ENCODE data around the gene BCAT1.
A peak's percentile ranks its signal among the peaks of the same experiment; 100 is the strongest.

The BCAT1 gene
- 0.13 to 129 (median 14.3) reads per million in 9 experiments for total RNA-seq

- H3K4me3 Mint-ChIP-seq = peak within 1 kb of the TSS; percentile 89 to 93
- H3K9me3 Mint-ChIP-seq = no peaks in the 10 kb centered on the region
- peaks cover 13 to 18% of the 10 kb centered on the region in 2 donors for H3K4me1 Mint-ChIP-seq (ENCODE audit: low read depth in 2 of 2)
- peaks cover 3% of the 10 kb centered on the region for H3K36me3 Mint-ChIP-seq (ENCODE audit: insufficient read depth)
- peak within 1 kb of the TSS; percentile 25 to 87 for H3K27ac Mint-ChIP-seq
- DNase-seq (peak; percentile 4 to 14 (median 8)), ATAC-seq (replicated peaks) (peak; percentile 72)
- peaks cover 57 to 67% of the 10 kb centered on the region in 2 donors for H3K27me3 Mint-ChIP-seq
These were observed at the start of gene BCAT1 for GRCh38 chr12:24948757-24949722. BCAT1 (minus strand) TSS chr12:24949101; CDS start chr12:24948932, 169 bp downstream.

GRCh38 chr12:24997970-24998582 lies 49.2 kb upstream of the BCAT1 start:
- peak overlapping the region in 1 of 2 donors; percentile 77 for H3K27ac Mint-ChIP-seq
- peak overlapping the region in 1 of 2 donors; percentile 15 for H3K4me3 Mint-ChIP-seq
- peak; percentile 81 for ATAC-seq (replicated peaks)
- H3K9me3 Mint-ChIP-seq = no peaks in the 10 kb centered on the region
- H3K4me1 Mint-ChIP-seq (ENCODE audit: low read depth in 2 of 2) = peaks cover 12 to 18% of the 10 kb centered on the region in 2 donors
- no peak for DNase-seq
- H3K36me3 Mint-ChIP-seq (ENCODE audit: insufficient read depth) = no peaks in the 10 kb centered on the region
- no peaks in the 10 kb centered on the region for H3K27me3 Mint-ChIP-seq

- Mint-ChIP-seq H3K27ac (peak overlapping the region in 1 of 2 donors; percentile 77), H3K4me1 (ENCODE audit: low read depth in 2 of 2) (peaks cover 12 to 18% of the 10 kb centered on the region in 2 donors), H3K36me3 (ENCODE audit: insufficient read depth) (no peaks in the 10 kb centered on the region), H3K4me3 (no peak overlapping the region), H3K27me3 (no peaks in the 10 kb centered on the region), H3K9me3 (no peaks in the 10 kb centered on the region)
- DNase-seq (no peak), ATAC-seq (replicated peaks) (no peak)
These were observed 48.6 kb upstream of the BCAT1 start for GRCh38 chr12:24997496-24997895.

GRCh38 chr12:24996820-24997219 lies 47.9 kb upstream of the BCAT1 start:
- ATAC-seq (replicated peaks) (no peak), DNase-seq (no peak)
- no peaks in the 10 kb centered on the region for H3K9me3 Mint-ChIP-seq
- H3K27me3 Mint-ChIP-seq = no peaks in the 10 kb centered on the region
- H3K36me3 Mint-ChIP-seq (ENCODE audit: insufficient read depth) = no peaks in the 10 kb centered on the region
- H3K4me3 Mint-ChIP-seq = no peak overlapping the region
- no peak overlapping the region for H3K27ac Mint-ChIP-seq
- peaks cover 12 to 18% of the 10 kb centered on the region in 2 donors for H3K4me1 Mint-ChIP-seq (ENCODE audit: low read depth in 2 of 2)

GRCh38 chr12:24996102-24996797 lies 47.3 kb upstream of the BCAT1 start:
- DNase-seq (no peak), ATAC-seq (replicated peaks) (no peak)
- Mint-ChIP-seq H3K4me1 (ENCODE audit: low read depth in 2 of 2) (peaks cover 12 to 18% of the 10 kb centered on the region in 2 donors), H3K27ac (no peak overlapping the region), H3K36me3 (ENCODE audit: insufficient read depth) (no peaks in the 10 kb centered on the region), H3K4me3 (no peak overlapping the region), H3K27me3 (no peaks in the 10 kb centered on the region), H3K9me3 (no peaks in the 10 kb centered on the region)

GRCh38 chr12:24993793-24994192 lies 44.9 kb upstream of the BCAT1 start:
- Mint-ChIP-seq H3K4me1 (ENCODE audit: low read depth in 2 of 2) (peaks cover 12 to 15% of the 10 kb centered on the region in 2 donors), H3K27me3 (peaks cover 6 to 8% of the 10 kb centered on the region in 2 donors), H3K4me3 (no peak overlapping the region), H3K9me3 (no peaks in the 10 kb centered on the region), H3K27ac (no peak overlapping the region), H3K36me3 (ENCODE audit: insufficient read depth) (no peaks in the 10 kb centered on the region)
- ATAC-seq (replicated peaks) (no peak), DNase-seq (no peak)

- Mint-ChIP-seq H3K4me3 (no peak overlapping the region), H3K27me3 (peaks cover 8 to 11% of the 10 kb centered on the region in 2 donors), H3K4me1 (ENCODE audit: low read depth in 2 of 2) (no peaks in the 10 kb centered on the region), H3K36me3 (ENCODE audit: insufficient read depth) (no peaks in the 10 kb centered on the region), H3K9me3 (no peaks in the 10 kb centered on the region), H3K27ac (no peak overlapping the region)
- ATAC-seq (replicated peaks) (peak; percentile 99), DNase-seq (peak; percentile 19 to 28 (median 25))
These were observed 42.5 kb upstream of the BCAT1 start for GRCh38 chr12:24991209-24992049.

- Mint-ChIP-seq H3K36me3 (ENCODE audit: insufficient read depth) (no peaks in the 10 kb centered on the region), H3K27me3 (peaks cover 8 to 11% of the 10 kb centered on the region in 2 donors), H3K4me3 (no peak overlapping the region), H3K9me3 (no peaks in the 10 kb centered on the region), H3K4me1 (ENCODE audit: low read depth in 2 of 2) (no peaks in the 10 kb centered on the region), H3K27ac (no peak overlapping the region)
- DNase-seq (no peak), ATAC-seq (replicated peaks) (no peak)
These were observed 40.3 kb upstream of the BCAT1 start for GRCh38 chr12:24989216-24989615.

GRCh38 chr12:24982250-24982649 lies 33.3 kb upstream of the BCAT1 start:
- Mint-ChIP-seq H3K36me3 (ENCODE audit: insufficient read depth) (no peaks in the 10 kb centered on the region), H3K4me3 (no peak overlapping the region), H3K27ac (no peak overlapping the region), H3K4me1 (ENCODE audit: low read depth in 2 of 2) (no peaks in the 10 kb centered on the region), H3K9me3 (no peaks in the 10 kb centered on the region), H3K27me3 (peaks cover 0 to 8% of the 10 kb centered on the region in 2 donors)
- no peak for DNase-seq
- no peak for ATAC-seq (replicated peaks)

- ATAC-seq (replicated peaks) = no peak
- no peak for DNase-seq
- Mint-ChIP-seq H3K36me3 (ENCODE audit: insufficient read depth) (no peaks in the 10 kb centered on the region), H3K27me3 (peaks cover 8 to 10% of the 10 kb centered on the region in 2 donors), H3K4me1 (ENCODE audit: low read depth in 2 of 2) (no peaks in the 10 kb centered on the region), H3K27ac (no peak overlapping the region), H3K9me3 (no peaks in the 10 kb centered on the region), H3K4me3 (no peak overlapping the region)
These were observed 31.3 kb upstream of the BCAT1 start for GRCh38 chr12:24979976-24980730.

GRCh38 chr12:24979329-24979728 lies 30.4 kb upstream of the BCAT1 start:
- Mint-ChIP-seq H3K9me3 (no peaks in the 10 kb centered on the region), H3K36me3 (ENCODE audit: insufficient read depth) (no peaks in the 10 kb centered on the region), H3K27ac (no peak overlapping the region), H3K4me3 (no peak overlapping the region), H3K4me1 (ENCODE audit: low read depth in 2 of 2) (no peaks in the 10 kb centered on the region), H3K27me3 (peaks cover 8 to 11% of the 10 kb centered on the region in 2 donors)
- ATAC-seq (replicated peaks) = no peak
- DNase-seq = no peak

GRCh38 chr12:24977711-24978110 lies 28.8 kb upstream of the BCAT1 start:
- Mint-ChIP-seq H3K4me3 (no peak overlapping the region), H3K9me3 (no peaks in the 10 kb centered on the region), H3K36me3 (ENCODE audit: insufficient read depth) (no peaks in the 10 kb centered on the region), H3K27ac (no peak overlapping the region), H3K4me1 (ENCODE audit: low read depth in 2 of 2) (no peaks in the 10 kb centered on the region), H3K27me3 (peaks cover 8 to 11% of the 10 kb centered on the region in 2 donors)
- no peak for DNase-seq
- no peak for ATAC-seq (replicated peaks)
